ENCODE data around the gene FANCL. TPM values are rescaled to one million over a fixed set of nuclear protein-coding genes. Genes with fewer than 3 reads are reported as not detected.
"Not testable (repeated sequence)": the region's sequence is repeated elsewhere in the genome, so short reads cannot be mapped to it uniquely, and the experiment has no call there.

FANCL gene
- total RNA-seq, 2 experiments from 2014 or later = 27.1 to 27.3 TPM

DNA sequence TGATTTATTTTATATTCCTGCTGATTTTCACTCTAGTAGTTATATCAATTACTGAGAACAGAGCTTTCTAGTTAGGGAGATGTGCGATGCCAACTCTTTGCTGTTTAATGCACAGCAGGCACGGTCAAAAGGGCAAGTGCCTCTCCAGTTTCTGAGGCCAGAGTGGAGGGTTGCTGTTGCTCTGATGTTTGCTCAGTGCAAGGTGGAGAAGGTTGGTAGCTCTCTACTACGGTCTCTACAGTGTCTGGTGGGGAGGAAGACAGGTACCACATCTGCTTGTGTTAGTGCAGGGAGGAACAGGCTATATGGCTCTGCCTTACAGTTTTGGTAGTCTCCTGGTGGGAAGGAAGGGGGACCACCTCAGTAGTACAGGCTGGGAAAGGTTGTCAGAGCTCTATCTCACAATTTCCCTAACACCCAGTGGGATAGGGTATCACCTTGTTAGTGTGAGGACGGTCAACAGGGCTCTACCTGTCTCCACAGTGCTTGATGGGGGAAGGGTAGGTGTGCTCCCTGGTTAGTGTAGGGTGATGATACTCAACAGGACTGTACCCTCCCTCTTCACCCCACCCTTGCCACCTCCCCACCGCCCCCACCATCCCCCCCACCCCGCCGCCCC lies 85.9 kb downstream of the FANCL start:
- CTCF ChIA-PET = no interaction called here
- POLR2A ChIA-PET = no interaction called here

GRCh38 chr2:58146707-58147106 lies 94.4 kb downstream of the FANCL start:
- POLR2A ChIA-PET = no interaction called here
- CTCF ChIA-PET = no interaction called here

DNA sequence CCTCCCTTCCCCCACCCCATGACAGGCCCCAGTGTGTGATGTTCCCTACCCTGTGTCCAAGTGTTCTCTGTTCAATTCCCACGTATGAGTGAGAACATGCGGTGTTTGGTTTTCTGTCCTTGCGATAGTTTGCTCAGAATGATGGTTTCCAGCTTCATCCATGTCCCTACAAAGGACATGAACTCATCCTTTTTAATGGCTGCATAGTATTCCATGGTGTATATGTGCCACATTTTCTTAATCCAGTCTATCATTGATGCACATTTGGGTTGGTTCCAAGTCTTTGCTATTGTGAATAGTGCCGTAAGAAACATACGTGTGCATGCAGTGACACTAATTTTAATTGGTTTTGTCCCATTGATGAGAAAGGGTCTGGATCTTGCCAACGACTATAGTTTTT lies 95.4 kb downstream of the FANCL start:
- POLR2A ChIA-PET = not testable (repeated sequence)
- CTCF ChIA-PET = interaction anchor here (0.6 kb wide), 1 partner anchor 230 kb away, joined by 6 read pairs; no protein-coding TSS in a partner anchor

DNA sequence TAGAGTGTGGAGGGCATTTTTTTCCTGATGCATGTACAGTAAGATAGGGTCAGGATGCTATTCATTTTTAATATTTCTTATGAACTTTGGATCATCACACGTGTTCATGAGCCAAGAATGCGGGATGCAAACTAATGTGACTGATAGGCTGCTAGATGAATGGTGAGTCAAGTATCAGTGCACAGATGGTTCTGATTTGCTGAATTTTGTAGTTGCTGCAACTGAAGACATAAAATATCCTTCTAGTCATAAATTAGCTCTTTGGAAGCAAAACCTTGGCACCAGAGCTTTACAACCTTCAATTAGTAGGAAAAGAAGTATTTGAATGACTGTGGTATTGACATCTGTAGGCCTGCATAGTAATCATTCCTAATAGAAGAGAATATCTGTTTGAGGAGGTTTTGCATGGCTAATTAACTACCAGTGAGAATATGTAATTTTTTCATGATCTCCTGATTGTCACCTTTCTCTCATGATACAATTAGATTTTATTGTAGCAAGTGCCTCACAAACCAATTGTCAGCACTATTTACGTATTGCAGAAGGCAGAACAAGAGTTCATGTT lies 100.5 kb downstream of the FANCL start:
- ChIA-PET CTCF (no interaction called here), POLR2A (no interaction called here)

- CTCF ChIA-PET = no interaction called here
- POLR2A ChIA-PET = no interaction called here
Observed at GRCh38 chr2:58138396-58139030, 102.6 kb downstream of the FANCL start.

DNA sequence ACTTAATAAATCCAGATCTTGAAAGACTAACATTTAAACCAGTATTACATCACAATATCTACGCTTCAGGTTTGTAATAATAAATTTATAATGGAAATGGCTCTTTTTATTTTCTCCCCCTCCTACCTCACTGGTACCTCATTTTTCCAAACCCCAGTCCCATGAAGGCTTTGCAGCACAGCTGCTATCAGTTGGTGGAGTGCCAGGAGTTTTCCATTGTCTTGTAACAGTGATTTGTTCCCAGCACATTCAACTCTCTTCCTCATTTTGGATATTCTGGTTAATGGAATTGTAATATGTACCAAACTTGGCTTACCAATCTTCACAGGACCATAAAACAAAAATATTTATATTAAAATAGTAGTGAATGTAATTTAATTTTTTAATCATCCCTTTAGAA lies 103.3 kb downstream of the FANCL start:
- CTCF ChIA-PET = no interaction called here
- POLR2A ChIA-PET = no interaction called here

DNA sequence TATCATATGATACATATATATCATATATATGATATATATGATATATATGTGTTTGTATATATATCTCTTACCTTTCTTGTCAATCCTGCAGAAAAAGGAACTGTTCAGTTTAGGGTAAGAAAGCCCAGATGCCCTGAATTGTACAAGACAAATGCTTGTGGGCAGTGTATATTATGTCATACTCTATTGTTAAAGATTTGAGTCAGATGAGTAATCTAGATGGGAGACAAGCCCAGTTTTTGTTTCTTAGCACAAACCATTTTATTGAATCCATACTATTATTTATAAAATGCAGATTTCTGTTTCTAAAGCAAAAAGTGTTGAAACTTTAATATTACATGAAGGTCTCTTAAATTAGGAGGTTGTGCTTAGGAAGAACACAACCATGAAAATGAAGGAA lies 103.9 kb downstream of the FANCL start:
- POLR2A ChIA-PET = no interaction called here
- CTCF ChIA-PET = no interaction called here

DNA sequence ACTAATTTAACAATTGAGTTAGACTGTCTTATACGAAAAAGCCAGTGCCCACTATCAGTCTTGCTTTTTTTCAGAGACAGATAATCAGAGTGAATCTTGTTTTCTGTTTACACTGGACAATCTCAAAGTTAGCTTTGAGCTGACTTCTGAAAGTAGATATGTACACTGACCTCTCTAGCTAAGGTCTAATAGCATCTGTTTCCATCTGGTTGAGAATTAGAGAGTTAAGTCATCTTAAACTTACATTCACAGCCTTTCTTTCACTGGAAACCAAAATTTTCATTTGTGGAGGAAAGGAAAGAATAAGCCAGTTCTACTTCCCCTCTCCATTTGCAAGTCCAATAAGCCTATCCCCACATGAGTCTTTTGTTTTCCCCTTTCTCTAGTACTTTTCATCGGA lies 105.3 kb downstream of the FANCL start:
- ChIA-PET POLR2A (no interaction called here), CTCF (no interaction called here)

DNA sequence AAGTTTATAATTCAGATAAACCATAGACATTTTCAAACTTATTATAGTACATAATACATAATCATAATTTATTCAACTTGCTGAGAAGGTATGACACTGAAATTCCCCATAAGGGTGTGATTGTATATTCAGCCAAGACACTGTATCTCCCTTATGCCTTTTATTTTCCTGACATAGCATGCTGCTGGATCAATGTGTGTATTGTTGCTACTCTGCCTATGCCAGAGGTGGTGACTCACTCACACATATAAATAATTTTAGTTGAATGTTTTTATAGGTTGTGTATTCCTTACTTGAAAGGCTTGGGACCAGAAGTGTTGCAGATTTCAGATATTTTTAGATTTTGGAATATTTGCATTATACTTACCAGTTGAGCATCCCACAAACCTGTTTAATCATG lies 107.7 kb downstream of the FANCL start:
- ChIA-PET CTCF (no interaction called here), POLR2A (no interaction called here)

- ChIA-PET POLR2A (no interaction called here), CTCF (no interaction called here)
Observed at GRCh38 chr2:58131191-58132011, 109.7 kb downstream of the FANCL start.

DNA sequence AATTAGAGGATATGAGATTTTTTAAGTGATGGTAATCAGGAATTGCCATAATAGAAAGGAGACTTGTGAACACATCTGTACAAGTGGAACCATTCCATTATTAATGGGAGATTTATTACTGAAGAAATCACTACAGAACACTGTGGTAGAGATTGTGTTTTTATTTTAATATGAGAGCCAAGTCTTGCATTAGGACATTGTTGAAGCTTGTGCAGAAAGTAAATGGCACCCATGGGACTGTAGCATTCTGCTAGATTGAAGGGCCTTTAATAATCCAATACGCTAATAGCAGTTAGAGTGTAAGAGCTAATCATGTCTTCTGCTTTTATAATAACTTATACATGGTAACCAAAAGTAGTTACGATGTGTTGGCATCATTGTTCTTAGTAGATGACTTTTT lies 110.9 kb downstream of the FANCL start:
- ChIA-PET POLR2A (no interaction called here), CTCF (no interaction called here)

GRCh38 chr2:58127111-58127510 lies 114.0 kb downstream of the FANCL start:
- POLR2A ChIA-PET = no interaction called here
- CTCF ChIA-PET = no interaction called here

- POLR2A ChIA-PET = no interaction called here
- CTCF ChIA-PET = no interaction called here
Observed at GRCh38 chr2:58122540-58122939, 118.6 kb downstream of the FANCL start.

GRCh38 chr2:58122040-58122439 lies 119.1 kb downstream of the FANCL start:
- ChIA-PET POLR2A (no interaction called here), CTCF (no interaction called here)

- POLR2A ChIA-PET = no interaction called here
- CTCF ChIA-PET = no interaction called here
Observed at GRCh38 chr2:58120626-58121229, 120.4 kb downstream of the FANCL start.

GRCh38 chr2:58113563-58113962 lies 127.6 kb downstream of the FANCL start:
- POLR2A ChIA-PET, CTCF ChIA-PET: not testable (repeated sequence)

DNA sequence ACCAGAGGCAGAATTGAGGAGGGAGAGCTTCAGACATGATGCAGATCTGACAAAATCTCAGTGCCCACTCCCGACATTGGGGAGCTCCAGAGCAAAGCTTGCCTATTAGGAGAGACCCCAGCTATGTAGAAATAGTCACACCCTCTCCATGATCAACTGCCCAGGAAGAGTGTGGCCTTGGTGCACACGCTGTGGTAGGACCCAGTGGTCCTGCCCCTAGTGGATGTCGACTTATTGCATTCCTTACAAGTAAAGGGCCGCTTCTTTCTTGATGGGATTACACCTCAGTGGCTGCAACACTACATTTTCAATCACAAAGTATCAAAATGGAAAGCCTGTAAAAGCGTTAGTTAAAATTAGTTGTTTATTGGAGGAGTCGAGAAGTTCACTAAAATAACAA lies 130.4 kb downstream of the FANCL start:
- ChIA-PET CTCF (no interaction called here), POLR2A (no interaction called here)

- ChIA-PET POLR2A (no interaction called here), CTCF (no interaction called here)
Observed at GRCh38 chr2:58109481-58109880, 131.6 kb downstream of the FANCL start.

Measured in activated CD8-positive, alpha-beta memory T cell treated with anti-CD3 and anti-CD28 coated beads for 36 hours (primary cell).